Right lobe of liver (tissue), 4 donors: ENCODE results near the gene STAC3.

Source experiments
- CTCF ChIP-seq, 4 donors: fragments of 200-600 bp in 3 of 4; fragments of 450-650 bp in 1 of 4; IDR thresholded peaks; one replicate each; pipeline versions ENCODE4 v1.5.1 to v1.8.0; 2016 to 2022; ENCODE audit warnings: antibody characterized with exemption in 4 of 4, mild to moderate bottlenecking in 2 of 4
- POLR2A ChIP-seq: fragments of 450-650 bp; IDR thresholded peaks from one replicate; pipeline ENCODE4 v1.6.1; 2017; ENCODE audit warnings: antibody characterized with exemption, mild to moderate bottlenecking
- donor health status: DM: no; HTN: no; CAD: no.
- donor health status: DM: no; HTN: no; CAD: no.
- donor health status: DM: no; HTN: yes; CAD: no.

GRCh38 chr12:57219205-57219992 is 31.6 kb downstream of the STAC3 start:
- TF ChIP-seq CTCF (IDR thresholded peaks at IDR 0.05): no peak
- no peak for TF ChIP-seq POLR2A
